Prostate gland (tissue), 2 donors: ENCODE measurements around the gene SWAP70.

Source experiments
- CTCF ChIP-seq, 4 experiments: fragments of 200-600 bp in 2 of 4; fragments of 450-650 bp in 2 of 4; sonication (generic) in 2 of 4; IDR thresholded peaks; 1 replicate in 3 of 4; 2 replicates in 1 of 4; pipeline ENCODE4 v1.5.1; 2016 to 2019; ENCODE audit warnings: antibody characterized with exemption in 4 of 4, mild to moderate bottlenecking in 2 of 4, moderate library complexity in 2 of 4
- POLR2A ChIP-seq: fragments of 450-650 bp; IDR thresholded peaks from one replicate; pipeline ENCODE4 v1.6.1; 2016; ENCODE audit warnings: antibody characterized with exemption, mild to moderate bottlenecking
- POLR2AphosphoS5 ChIP-seq: sonication (generic); formaldehyde crosslinking; IDR thresholded peaks from one replicate; pipeline ENCODE4 v1.6.1; 2017; ENCODE audit warnings: antibody characterized with exemption

DNA sequence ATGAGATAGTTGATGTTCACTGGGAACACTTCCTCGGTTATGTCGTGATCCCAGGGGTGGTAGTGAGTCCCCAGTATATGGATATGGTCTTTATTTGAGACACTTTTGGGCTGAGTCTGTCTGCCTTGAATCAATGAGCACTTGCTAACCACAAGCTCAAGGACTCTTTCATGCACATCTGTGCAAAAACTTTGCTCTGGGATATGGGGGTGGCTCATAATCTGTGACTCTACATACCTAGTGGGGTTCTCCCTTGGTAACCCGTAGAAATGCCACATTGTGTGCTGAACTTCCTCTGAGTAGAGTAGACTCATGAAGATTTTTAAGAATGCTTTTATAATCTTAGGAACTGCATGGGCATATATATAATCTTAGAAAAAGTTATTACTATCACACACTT, 69.3 kb downstream of the SWAP70 start:
- no peak for TF ChIP-seq CTCF (IDR thresholded peaks at IDR 0.05)
- TF ChIP-seq POLR2A = no peak
- no peak for TF ChIP-seq POLR2AphosphoS5
